Right ventricle myocardium superior (tissue), 1 donor: Measurements from ENCODE around the gene ASPM. TPM values are rescaled to one million over a fixed set of nuclear protein-coding genes. Genes with fewer than 3 reads are reported as not detected.
"Not testable (repeated sequence)": the region's sequence is repeated elsewhere in the genome, so short reads cannot be mapped to it uniquely, and the experiment has no call there.

Source experiments
- ATAC-seq: fragments of 200-7000 bp; cut with Tn5 transposase; one replicate; pipeline ENCODE4 v1.9.1; 2020; ENCODE audit warnings: mild to moderate bottlenecking; ENCODE audit not compliant: poor library complexity
- DNase-seq: peaks from one replicate; pipeline ENCODE4 v3.0.0-alpha.2; 2020
- intact Hi-C: fragments of 100-400 bp; cut with DNase I; formaldehyde crosslinking; loops from one replicate; pipeline ENCODE4 v1.11.2; 2022
- total RNA-seq: library from RNA; stranded (reverse); fragmentation: NEBNext Ultra II Directional; extraction: Animal tissue kit (Norgen Biotek cat#: 25700); gene quantifications from one replicate; pipeline ENCODE4 v1.2.1, GENCODE V29; 2021
- donor health status: DM: no; HTN: yes; CAD: no; lungs with severe emphysema.

ASPM gene
- total RNA-seq, 1 donor from 2014 or later, result 0.40 TPM

DNA sequence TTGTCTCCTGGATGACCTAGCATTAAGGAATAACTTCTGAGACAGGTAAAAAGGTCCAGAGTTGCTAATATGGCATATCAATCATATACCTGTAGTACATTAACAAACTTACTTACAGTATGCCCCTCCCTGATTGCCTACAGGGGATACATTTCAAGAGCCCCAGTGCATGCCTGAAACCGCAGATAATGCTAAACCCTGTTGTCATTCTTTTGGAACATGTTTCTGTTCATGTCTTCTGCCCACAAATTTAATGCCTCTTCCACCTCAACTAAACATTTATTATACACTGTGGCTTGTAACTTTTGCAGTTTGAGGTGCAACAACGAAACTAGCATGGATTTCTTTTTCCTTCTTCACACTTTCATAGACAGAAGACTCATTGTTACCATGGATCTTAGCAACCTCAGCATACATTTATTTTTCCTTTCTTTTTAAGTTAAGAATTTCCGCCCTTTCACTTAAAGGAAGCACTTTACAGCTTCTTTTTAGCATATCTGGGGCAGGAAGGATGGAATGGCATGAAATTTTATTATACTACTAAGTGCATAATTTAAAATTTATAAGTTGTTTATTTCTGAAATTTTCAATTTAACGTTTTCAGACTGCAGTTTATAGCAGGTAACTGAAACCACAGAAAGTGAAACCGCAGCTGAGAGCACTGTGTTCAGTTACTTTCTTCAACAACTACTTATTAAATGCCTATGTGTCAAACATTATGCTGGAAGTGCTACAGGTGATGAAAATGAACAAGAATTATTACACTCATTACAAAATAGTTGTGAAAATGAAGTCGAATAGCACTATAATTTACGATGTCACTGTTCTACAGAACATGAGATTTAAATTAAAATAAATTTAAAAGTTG, 104.7 kb downstream of the ASPM start:
- ATAC-seq (no peak), DNase-seq (no peak)
- intact Hi-C loops, result no loop called here

DNA sequence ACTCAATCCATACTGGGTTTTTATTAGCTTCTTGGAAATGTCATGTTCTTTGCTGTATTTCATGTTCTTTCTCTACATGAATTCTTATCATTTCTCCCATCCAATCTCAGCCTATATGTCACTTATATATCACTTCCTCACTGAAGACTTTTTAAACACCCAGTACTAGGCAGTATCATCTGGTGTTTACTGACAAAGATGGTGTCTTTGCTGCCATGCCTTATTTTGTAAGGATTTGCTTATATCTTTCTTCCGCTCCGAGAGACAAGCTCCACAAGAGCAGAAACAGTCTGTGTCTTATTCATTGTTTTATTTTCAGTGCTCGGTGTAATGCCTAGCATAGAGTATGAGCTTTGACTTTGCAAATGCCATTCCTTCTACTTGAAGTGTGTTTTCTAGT, 109.6 kb downstream of the ASPM start:
- ATAC-seq (no peak), DNase-seq (no peak)
- intact Hi-C loops, result no loop called here

DNA sequence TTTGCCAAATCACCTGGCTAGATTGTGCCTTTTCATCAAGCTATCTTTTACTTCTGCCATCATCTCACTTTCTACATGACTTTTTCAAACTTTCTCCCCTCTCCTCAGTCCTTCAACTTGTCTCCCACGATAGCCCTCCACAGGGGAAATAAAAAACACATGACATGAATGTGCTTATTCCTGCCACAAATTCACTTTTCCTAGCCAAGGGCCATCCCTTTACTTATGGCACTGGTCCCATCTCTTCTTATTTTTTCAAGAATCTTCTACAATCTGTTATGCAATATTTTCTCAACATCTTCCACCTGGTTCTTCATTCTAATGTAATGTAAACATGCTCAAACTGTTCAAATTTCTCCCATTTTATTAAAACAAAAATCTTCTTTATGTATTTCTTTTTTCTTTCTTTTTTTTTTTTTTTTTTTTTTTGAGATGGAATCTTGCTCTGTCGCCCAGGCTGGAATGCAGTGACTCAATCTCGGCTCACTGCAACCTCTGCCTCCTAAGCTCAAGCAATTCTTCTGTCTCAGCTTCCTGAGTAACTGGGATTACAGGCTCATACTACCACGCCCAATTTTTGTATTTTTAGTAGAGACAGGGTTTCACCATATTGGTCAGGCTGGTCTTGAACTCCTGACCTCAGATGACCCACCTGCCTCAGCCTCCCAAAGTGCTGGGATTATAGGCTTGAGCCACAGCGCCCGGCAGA, 111.7 kb downstream of the ASPM start:
- ATAC-seq, intact Hi-C loops, DNase-seq: not testable (repeated sequence)

Other genes starting within 250 kb of the ASPM start
- gene CFHR2, start 202.9 kb downstream of the ASPM start, total RNA-seq, result not detected
- not detected for gene CFHR5, start 169.1 kb downstream of the ASPM start, total RNA-seq
- gene F13B, start 79.4 kb downstream of the ASPM start, total RNA-seq, result not detected
- gene ZBTB41, start 54.6 kb upstream of the ASPM start, total RNA-seq, result 8.0 TPM
- 0.08 TPM for gene CRB1, start 121.6 kb upstream of the ASPM start, total RNA-seq